Endodermal cell (in vitro differentiated cells): Measurements from ENCODE around the gene ASTN2. TPM values are rescaled to one million over a fixed set of nuclear protein-coding genes. Genes with fewer than 3 reads are reported as not detected.
A peak's percentile ranks its signal among the peaks of the same experiment; 100 is the strongest.

ENCODE experiments used
- DNase-seq: peaks from one replicate; pipeline ENCODE4 v3.0.0-alpha.2; 2017
- H3K27ac ChIP-seq: 2 replicates; pipeline ENCODE4 v1.5.1; 2013; ENCODE audit warnings: mild to moderate bottlenecking, low read depth, low read length, moderate library complexity
- H3K27me3 ChIP-seq: 2 replicates; pipeline ENCODE4 v1.6.1; 2013; ENCODE audit warnings: mild to moderate bottlenecking, low read length, moderate library complexity; ENCODE audit not compliant: insufficient read depth, control insufficient read depth, poor library complexity, severe bottlenecking
- H3K36me3 ChIP-seq: 2 replicates; pipeline ENCODE4 v1.7.0; 2013; ENCODE audit warnings: mild to moderate bottlenecking, low read length, moderate library complexity; ENCODE audit not compliant: control insufficient read depth, insufficient read depth
- H3K4me1 ChIP-seq: one replicate; pipeline ENCODE4 v1.7.0; 2013; ENCODE audit warnings: low read length; ENCODE audit not compliant: control insufficient read depth, insufficient read depth
- H3K4me3 ChIP-seq: 2 replicates; pipeline ENCODE4 v1.5.1; 2013; ENCODE audit warnings: mild to moderate bottlenecking, low read length, moderate library complexity
- H3K9ac ChIP-seq: 2 replicates; pipeline ENCODE4 v1.6.1; 2013; ENCODE audit warnings: mild to moderate bottlenecking, low read length, moderate library complexity; ENCODE audit not compliant: poor library complexity, severe bottlenecking; ENCODE audit errors: extremely low read depth
- H3K9me3 ChIP-seq: 2 replicates; pipeline ENCODE4 v1.6.1; 2013; ENCODE audit warnings: mild to moderate bottlenecking, low read length, moderate library complexity; ENCODE audit not compliant: control insufficient read depth
- H3K27ac Mint-ChIP-seq: 2 replicates; pipeline ENCODE4 v1.8.0; 2020; ENCODE audit warnings: mixed read lengths
- H3K27me3 Mint-ChIP-seq: 2 replicates; pipeline ENCODE4 v1.8.0; 2021; ENCODE audit warnings: mild to moderate bottlenecking, mixed read lengths; ENCODE audit not compliant: insufficient read depth
- H3K36me3 Mint-ChIP-seq: 2 replicates; pipeline ENCODE4 v1.8.0; 2020; ENCODE audit warnings: low read depth, mixed read lengths
- H3K4me1 Mint-ChIP-seq: 2 replicates; pipeline ENCODE4 v1.8.0; 2020; ENCODE audit warnings: mixed read lengths
- H3K4me3 Mint-ChIP-seq: 2 replicates; pipeline ENCODE4 v1.8.0; 2020; ENCODE audit warnings: mild to moderate bottlenecking, moderate library complexity, mixed read lengths
- H3K9me3 Mint-ChIP-seq: 2 replicates; pipeline ENCODE4 v1.8.0; 2020; ENCODE audit warnings: mild to moderate bottlenecking, mixed read lengths
- WGBS, 2 experiments: methylation state at CpG; one replicate each; pipeline versions ENCODE4 v1.1.5 to v1.1.7; 2013; ENCODE audit warnings: missing lambda C conversion rate in 2 of 2, mixed read lengths in 1 of 2; ENCODE audit not compliant: insufficient coverage in 1 of 2, insufficient read length in 1 of 2; 5-methylcytosine and 5-hydroxymethylcytosine counted together
- total RNA-seq, 2 donors: library from RNA; stranded (reverse); fragmentation: NEBNext Ultra II Directional in 1 of 2; extraction: Animal tissue kit (Norgen Biotek cat#: 25700) in 1 of 2; gene quantifications; 2 replicates in 1 of 2; 3 replicates in 1 of 2; pipeline ENCODE4 v1.2.1, GENCODE V29; 2021
- TF ChIP-seq, protein P1 (sequence below): fragments of 200-600 bp; sonication (generic); conservative IDR thresholded peaks from 2 replicates; pipeline ENCODE4 v1.5.0; 2021; ENCODE audit warnings: antibody characterized with exemption, mild to moderate bottlenecking

ASTN2 gene
- total RNA-seq, 2 donors from 2014 or later = 8.9 to 10.4 TPM

DNA sequence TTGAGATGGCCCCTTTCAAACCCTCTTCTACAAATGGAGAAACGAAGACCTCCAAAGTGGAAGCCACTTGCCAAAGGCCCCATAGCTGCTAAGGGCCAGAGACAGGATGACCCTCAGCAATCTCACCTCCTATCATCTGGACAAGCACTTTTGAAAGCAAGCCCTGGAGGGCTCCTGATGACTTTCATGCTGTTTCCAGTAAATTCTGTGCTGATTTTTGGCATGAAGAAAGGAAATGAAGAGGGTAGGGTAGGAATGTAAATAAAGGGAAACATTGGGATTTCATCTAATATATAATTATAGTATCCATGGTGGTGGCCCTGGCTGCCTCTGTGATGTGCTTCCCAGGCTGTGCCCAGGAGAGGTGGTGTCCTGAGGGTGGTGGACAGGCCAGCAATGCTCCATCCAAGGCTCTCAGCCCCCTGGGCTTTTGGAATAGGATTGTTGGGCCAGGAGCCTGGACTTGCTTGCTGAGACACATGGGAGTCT is 935.8 kb downstream of the ASTN2 start:
- no peak overlapping the region for H3K9ac ChIP-seq
- Mint-ChIP-seq H3K4me1 (peaks cover 4% of the 10 kb centered on the region), H3K27ac (no peak overlapping the region), H3K9me3 (no peaks in the 10 kb centered on the region), H3K27me3 (peaks cover 50% of the 10 kb centered on the region), H3K36me3 (no peaks in the 10 kb centered on the region), H3K4me3 (no peak overlapping the region)
- no peak overlapping the region for H3K4me3 ChIP-seq
- no peaks in the 10 kb centered on the region for H3K9me3 ChIP-seq
- WGBS, 2 experiments = 84% methylated on average over 1 of the region's 1 CpG; no CpG with 5 or more reads in 1 of the 2 experiments
- H3K27me3 ChIP-seq = peaks cover 23% of the 10 kb centered on the region
- no peak overlapping the region for H3K27ac ChIP-seq
- no peaks in the 10 kb centered on the region for H3K36me3 ChIP-seq
- no peak for DNase-seq
- H3K4me1 ChIP-seq = no peaks in the 10 kb centered on the region
- TF ChIP-seq, protein P1, sequence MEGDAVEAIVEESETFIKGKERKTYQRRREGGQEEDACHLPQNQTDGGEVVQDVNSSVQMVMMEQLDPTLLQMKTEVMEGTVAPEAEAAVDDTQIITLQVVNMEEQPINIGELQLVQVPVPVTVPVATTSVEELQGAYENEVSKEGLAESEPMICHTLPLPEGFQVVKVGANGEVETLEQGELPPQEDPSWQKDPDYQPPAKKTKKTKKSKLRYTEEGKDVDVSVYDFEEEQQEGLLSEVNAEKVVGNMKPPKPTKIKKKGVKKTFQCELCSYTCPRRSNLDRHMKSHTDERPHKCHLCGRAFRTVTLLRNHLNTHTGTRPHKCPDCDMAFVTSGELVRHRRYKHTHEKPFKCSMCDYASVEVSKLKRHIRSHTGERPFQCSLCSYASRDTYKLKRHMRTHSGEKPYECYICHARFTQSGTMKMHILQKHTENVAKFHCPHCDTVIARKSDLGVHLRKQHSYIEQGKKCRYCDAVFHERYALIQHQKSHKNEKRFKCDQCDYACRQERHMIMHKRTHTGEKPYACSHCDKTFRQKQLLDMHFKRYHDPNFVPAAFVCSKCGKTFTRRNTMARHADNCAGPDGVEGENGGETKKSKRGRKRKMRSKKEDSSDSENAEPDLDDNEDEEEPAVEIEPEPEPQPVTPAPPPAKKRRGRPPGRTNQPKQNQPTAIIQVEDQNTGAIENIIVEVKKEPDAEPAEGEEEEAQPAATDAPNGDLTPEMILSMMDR = no peak

DNA sequence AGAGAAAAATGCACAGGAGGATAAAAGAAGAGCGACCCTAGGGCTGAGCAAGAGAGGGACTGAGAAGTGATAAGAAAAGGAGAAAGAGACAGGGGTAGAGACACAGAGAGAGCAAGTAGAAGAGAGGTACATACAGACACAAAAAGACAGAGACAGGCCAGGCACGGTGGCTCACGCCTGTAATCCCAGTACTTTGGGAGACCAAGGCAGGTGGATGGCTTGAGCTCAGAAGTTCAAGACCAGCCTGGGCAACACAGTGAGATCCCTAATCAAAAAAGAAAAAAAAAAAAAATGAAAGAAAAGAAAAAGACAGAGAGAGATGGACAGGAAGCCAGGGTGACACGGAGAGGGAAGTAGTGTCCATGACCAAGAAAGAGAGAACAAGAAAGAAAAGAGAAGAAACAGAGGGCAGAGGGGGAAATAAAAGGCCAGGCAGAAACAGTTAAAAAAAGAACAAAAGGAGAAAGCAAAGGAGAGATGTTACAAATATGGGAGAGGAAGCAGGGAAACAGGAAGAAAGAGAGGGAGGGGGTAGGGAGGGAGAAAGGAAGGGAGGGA is 937.2 kb downstream of the ASTN2 start:
- peaks cover 19% of the 10 kb centered on the region for H3K27me3 ChIP-seq
- WGBS, 2 experiments = 89 to 98% methylated on average over 4 of the region's 4 CpGs
- no peaks in the 10 kb centered on the region for H3K4me1 ChIP-seq
- H3K27me3 Mint-ChIP-seq = peaks cover 48% of the 10 kb centered on the region
- no peak overlapping the region for H3K27ac Mint-ChIP-seq
- no peaks in the 10 kb centered on the region for H3K36me3 Mint-ChIP-seq
- no peaks in the 10 kb centered on the region for H3K9me3 ChIP-seq
- no peak for DNase-seq
- TF ChIP-seq, protein P1 = no peak
- peaks cover 4% of the 10 kb centered on the region for H3K4me1 Mint-ChIP-seq
- H3K27ac ChIP-seq = no peak overlapping the region
- H3K9me3 Mint-ChIP-seq = no peaks in the 10 kb centered on the region
- H3K4me3 ChIP-seq = no peak overlapping the region
- H3K4me3 Mint-ChIP-seq = no peak overlapping the region
- no peaks in the 10 kb centered on the region for H3K36me3 ChIP-seq
- no peak overlapping the region for H3K9ac ChIP-seq

DNA sequence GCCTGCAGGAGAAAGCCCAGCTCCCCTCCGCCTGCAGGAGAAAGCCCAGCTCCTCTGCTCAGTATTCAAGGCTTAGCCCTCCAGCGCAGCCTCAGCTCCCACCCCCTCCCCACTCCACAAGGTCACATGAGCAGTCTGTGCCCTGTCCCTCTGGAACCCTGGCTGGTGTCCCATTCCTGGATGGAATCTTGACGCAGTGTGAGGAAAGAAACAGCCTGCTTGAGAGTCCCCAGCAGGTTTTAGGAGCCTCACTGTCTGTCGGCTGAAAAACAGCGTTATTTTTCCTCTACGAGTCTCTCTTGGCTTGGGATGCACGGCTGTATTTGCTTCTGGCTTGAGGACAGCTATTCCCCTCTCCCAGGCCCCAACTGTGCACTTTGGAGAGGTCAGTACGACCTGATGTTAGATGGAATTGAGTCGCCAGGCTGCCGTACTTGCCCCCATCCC is 937.9 kb downstream of the ASTN2 start:
- peak; percentile 55 for DNase-seq
- Histone ChIP-seq H3K4me3 (no peak overlapping the region), H3K9ac (no peak overlapping the region), H3K9me3 (no peaks in the 10 kb centered on the region), H3K27ac (no peak overlapping the region), H3K27me3 (peaks cover 19% of the 10 kb centered on the region), H3K36me3 (no peaks in the 10 kb centered on the region), H3K4me1 (peaks cover 3% of the 10 kb centered on the region)
- TF ChIP-seq, protein P1 = no peak
- H3K27me3 Mint-ChIP-seq = peaks cover 48% of the 10 kb centered on the region
- H3K36me3 Mint-ChIP-seq = no peaks in the 10 kb centered on the region
- 88 to 95% methylated on average over 7 to 10 of the region's 10 CpGs for WGBS, 2 experiments
- H3K9me3 Mint-ChIP-seq = no peaks in the 10 kb centered on the region
- H3K4me1 Mint-ChIP-seq = peaks cover 8% of the 10 kb centered on the region
- no peak overlapping the region for H3K4me3 Mint-ChIP-seq
- no peak overlapping the region for H3K27ac Mint-ChIP-seq
